ENCODE results near the gene SLC44A5. TPM values are rescaled to one million over a fixed set of nuclear protein-coding genes. Genes with fewer than 3 reads are reported as not detected.
"Not testable (repeated sequence)": the region's sequence is repeated elsewhere in the genome, so short reads cannot be mapped to it uniquely, and the experiment has no call there.

Gene SLC44A5
- polyA plus RNA-seq, 1 donor from 2014 or later, result 2.7 TPM

DNA sequence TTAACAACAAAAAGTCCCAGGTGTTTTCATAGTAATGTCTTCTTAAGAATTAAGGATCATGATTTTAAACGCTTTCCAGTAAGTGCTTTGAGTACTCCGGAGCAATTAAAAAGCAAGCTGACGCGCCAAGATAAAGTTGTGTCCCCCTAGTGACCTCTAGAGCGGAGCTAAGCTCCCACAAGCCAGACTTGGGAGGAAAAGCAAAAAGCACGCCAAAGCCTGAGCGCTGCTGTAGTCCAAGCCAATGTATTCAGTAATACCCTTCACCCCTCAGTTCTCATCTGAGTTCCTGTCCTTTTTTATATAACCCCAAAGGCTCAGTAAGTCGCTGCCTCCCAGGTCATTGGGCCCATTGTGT is 3.5 kb upstream of the SLC44A5 start:
- Mint-ChIP-seq H3K4me1 (peaks cover 11 to 19% (median 14%) of the 10 kb centered on the region in 3 donors), H3K27me3 (peaks cover 43% of the 10 kb centered on the region), H3K9me3 (peaks cover 0 to 1% (median 0%) of the 10 kb centered on the region in 3 donors), H3K27ac (peak overlapping the region in 1 of 3 donors; percentile 7), H3K4me3 (peak overlapping the region; percentile 15 to 91 (median 75)), H3K36me3 (no peaks in the 10 kb centered on the region)

- Mint-ChIP-seq H3K4me3 (peak overlapping the region in 1 of 4 donors; percentile 15), H3K36me3 (no peaks in the 10 kb centered on the region), H3K4me1 (peaks cover 11 to 19% (median 14%) of the 10 kb centered on the region in 3 donors), H3K27ac (no peak overlapping the region), H3K27me3 (peaks cover 43% of the 10 kb centered on the region), H3K9me3 (peaks cover 0 to 1% (median 0%) of the 10 kb centered on the region in 3 donors)
Observed at GRCh38 chr1:75613916-75614315, 3.0 kb upstream of the SLC44A5 start.

DNA sequence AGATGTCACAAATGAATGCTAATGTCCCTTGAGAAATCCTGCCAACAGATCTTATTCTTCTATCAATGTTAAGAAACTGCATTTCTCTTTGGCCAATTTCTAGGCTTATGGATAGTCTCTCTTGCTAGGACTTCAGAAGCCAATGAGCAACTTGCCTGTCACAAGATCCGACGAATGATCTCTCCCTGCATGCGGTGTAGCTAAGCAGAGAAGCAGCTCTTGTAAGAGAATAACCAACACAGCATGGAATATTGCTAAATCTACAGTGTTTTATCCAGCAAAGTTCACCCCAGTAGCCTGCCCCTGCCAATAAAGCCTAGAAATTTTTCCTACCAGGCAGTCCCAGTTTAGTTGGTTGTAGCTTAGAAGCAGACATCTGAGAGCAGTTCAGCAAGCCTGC is 2.1 kb upstream of the SLC44A5 start:
- Mint-ChIP-seq H3K36me3 (no peaks in the 10 kb centered on the region), H3K4me1 (peaks cover 11 to 19% (median 14%) of the 10 kb centered on the region in 3 donors), H3K27me3 (peaks cover 40% of the 10 kb centered on the region), H3K4me3 (no peak overlapping the region), H3K27ac (no peak overlapping the region), H3K9me3 (peaks cover under 1 to 4% (median 4%) of the 10 kb centered on the region in 3 donors)

DNA sequence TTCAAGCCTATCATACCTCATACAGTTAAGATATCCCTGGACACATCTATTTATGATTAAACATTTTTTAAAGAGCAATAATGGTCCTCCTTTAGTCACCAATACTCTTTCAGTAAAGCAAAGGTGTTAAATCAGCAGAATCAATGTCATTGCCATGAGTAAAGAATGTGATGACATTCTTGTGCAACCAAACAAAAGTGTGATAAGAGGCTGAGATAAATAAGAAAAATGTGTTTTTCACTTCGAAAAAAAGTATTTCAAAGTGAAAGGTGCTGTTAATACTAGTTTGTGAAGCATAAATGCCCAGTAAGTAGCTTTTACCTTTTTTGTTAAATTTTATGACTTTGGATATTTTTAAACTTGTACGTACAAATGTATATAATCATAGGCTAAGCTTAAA is 8.4 kb downstream of the SLC44A5 start:
- H3K4me3 Mint-ChIP-seq, result no peak overlapping the region
- no peaks in the 10 kb centered on the region for H3K4me1 Mint-ChIP-seq
- H3K27me3 Mint-ChIP-seq, result peaks cover 8% of the 10 kb centered on the region
- peaks cover 0 to 5% (median 0%) of the 10 kb centered on the region in 3 donors for H3K9me3 Mint-ChIP-seq
- H3K36me3 Mint-ChIP-seq, result no peaks in the 10 kb centered on the region
- no peak overlapping the region for H3K27ac Mint-ChIP-seq

GRCh38 chr1:75600781-75601180 is 10.1 kb downstream of the SLC44A5 start:
- Mint-ChIP-seq H3K4me3 (no peak overlapping the region), H3K27ac (no peak overlapping the region), H3K4me1 (no peaks in the 10 kb centered on the region), H3K9me3 (no peaks in the 10 kb centered on the region), H3K36me3 (no peaks in the 10 kb centered on the region), H3K27me3 (peaks cover 3% of the 10 kb centered on the region)

DNA sequence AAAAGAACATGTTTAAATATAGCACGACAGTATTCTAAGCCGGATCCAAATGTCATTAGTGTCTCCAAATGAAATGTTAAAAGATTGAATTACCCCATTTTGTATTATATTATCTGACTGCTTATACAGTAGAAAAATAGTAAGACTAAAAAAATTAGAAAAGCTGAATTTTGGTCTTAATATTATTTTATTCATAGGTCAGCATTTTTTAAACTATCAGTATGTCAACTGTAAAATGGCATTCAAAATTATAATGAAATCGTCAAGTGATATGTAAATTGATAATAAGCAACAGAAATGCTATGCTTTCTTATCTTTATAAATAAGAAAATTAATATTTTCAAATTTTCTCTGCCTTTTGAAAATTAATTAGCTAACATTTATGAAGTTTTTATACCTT is 16.6 kb downstream of the SLC44A5 start:
- Mint-ChIP-seq H3K27me3 (peaks cover 6% of the 10 kb centered on the region), H3K36me3 (peaks cover 4% of the 10 kb centered on the region), H3K4me3 (no peak overlapping the region)

DNA sequence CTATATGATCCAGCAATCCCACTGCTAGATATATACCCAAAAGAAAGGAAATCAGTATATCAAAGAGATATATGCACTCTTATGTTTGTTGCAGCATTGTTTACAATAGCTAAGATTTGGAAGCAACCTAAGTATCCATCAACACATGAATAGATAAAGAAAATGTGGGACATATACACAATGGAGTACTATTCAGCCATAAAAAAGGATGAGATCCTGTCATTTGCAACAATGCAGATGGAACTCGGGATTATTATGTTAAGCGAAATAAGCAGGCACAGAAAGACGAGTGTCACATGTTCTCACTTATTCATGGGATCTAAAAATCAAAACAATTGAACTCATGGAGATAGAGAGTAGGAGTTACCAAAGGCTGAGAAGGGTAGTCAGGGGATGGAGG is 17.5 kb downstream of the SLC44A5 start:
- H3K36me3 Mint-ChIP-seq, result not testable (repeated sequence)

More for the DNA sequence above, 16.6 kb downstream of the SLC44A5 start:
- Mint-ChIP-seq H3K27ac (no peak overlapping the region), H3K9me3 (peaks cover 0 to 5% (median 1%) of the 10 kb centered on the region in 3 donors), H3K4me1 (no peaks in the 10 kb centered on the region)

GRCh38 chr1:75589637-75590036 is 21.3 kb downstream of the SLC44A5 start:
- Mint-ChIP-seq H3K9me3 (peaks cover 0 to 5% (median 1%) of the 10 kb centered on the region in 3 donors), H3K4me3 (no peak overlapping the region), H3K27ac (no peak overlapping the region), H3K4me1 (no peaks in the 10 kb centered on the region), H3K36me3 (peaks cover 4% of the 10 kb centered on the region), H3K27me3 (peaks cover 7% of the 10 kb centered on the region)

More for the DNA sequence above, 17.5 kb downstream of the SLC44A5 start:
- not testable (repeated sequence) for H3K9me3 Mint-ChIP-seq, H3K27ac Mint-ChIP-seq, H3K4me1 Mint-ChIP-seq, H3K27me3 Mint-ChIP-seq, H3K4me3 Mint-ChIP-seq

GRCh38 chr1:75588779-75589475 is 22.0 kb downstream of the SLC44A5 start:
- Mint-ChIP-seq H3K4me3 (no peak overlapping the region), H3K36me3 (peaks cover 3% of the 10 kb centered on the region), H3K27me3 (peaks cover 7% of the 10 kb centered on the region), H3K27ac (no peak overlapping the region), H3K4me1 (no peaks in the 10 kb centered on the region), H3K9me3 (peaks cover 0 to 5% (median 1%) of the 10 kb centered on the region in 3 donors)

DNA sequence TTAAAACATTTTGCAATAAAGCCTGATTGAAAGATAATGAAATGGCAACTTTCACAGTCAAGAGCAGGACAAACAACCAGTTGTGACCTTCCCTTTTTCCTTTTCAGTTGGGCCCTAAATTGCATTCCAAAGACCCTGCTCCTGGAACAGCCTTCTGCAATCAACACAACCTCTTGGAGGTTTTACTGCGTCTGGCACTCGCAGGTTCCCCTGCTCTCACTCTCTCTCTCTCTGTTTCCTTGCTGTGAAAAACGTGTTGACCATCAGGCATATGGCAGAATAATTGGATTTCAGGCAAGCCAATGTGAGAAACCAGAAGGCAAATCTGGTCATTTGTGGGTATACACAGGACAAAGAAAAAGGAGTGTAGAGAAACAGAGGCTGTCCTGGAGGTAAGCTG is 23.2 kb downstream of the SLC44A5 start:
- no peak overlapping the region for H3K27ac Mint-ChIP-seq
- H3K36me3 Mint-ChIP-seq, result peaks cover 1% of the 10 kb centered on the region
- peaks cover 0 to 1% (median 0%) of the 10 kb centered on the region in 3 donors for H3K9me3 Mint-ChIP-seq
- peaks cover 6% of the 10 kb centered on the region for H3K27me3 Mint-ChIP-seq
- H3K4me1 Mint-ChIP-seq, result no peaks in the 10 kb centered on the region
- H3K4me3 Mint-ChIP-seq, result no peak overlapping the region

DNA sequence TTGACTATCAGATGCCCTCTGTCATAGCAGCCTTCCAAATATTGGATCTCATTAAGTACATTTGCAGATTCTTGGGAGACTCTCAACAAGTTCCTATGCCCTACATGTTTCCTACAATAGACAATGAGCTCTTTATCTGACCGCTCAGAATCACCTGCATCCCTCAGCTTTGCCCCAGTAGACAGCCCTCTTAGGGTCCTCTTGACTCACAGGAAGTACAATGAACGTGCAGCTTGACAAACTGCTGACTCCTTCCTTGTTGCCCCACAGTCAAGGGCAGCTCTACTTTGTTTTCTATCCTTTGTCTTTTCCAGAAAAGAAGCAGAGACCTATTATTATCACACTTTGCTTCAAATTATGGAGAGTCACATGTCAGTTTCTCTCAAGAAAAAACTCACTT is 27.6 kb downstream of the SLC44A5 start:
- no peak overlapping the region for H3K4me3 Mint-ChIP-seq
- H3K27ac Mint-ChIP-seq, result no peak overlapping the region
- H3K4me1 Mint-ChIP-seq, result peaks cover 0 to 1% (median 0%) of the 10 kb centered on the region in 3 donors
- H3K9me3 Mint-ChIP-seq, result no peaks in the 10 kb centered on the region
- H3K36me3 Mint-ChIP-seq, result peaks cover 1% of the 10 kb centered on the region
- no peaks in the 10 kb centered on the region for H3K27me3 Mint-ChIP-seq

DNA sequence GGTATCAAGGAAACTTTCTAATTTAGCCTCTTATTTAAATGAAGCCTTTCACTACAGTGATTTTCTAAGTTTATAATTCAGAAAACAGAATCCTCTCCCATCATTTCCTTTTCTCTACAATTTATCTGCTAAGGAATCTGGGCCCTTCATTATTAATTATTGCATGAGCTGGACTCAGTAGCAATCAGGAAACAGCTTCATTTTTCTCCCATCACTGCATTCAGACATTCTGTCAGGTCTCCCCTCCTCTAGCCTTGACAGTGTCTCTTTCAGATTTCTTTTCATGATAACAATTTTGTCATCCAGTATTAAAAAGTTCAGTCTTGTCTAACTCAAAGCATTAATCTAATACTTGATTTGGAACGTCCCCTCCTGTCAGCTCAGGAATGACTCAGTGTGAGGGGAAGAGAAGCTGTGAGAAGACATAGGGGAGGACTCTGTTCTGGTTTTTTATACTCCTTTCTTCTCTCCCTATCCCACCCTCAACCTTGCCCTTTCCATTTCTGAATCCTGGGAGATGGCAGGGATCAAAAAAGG is 28.1 kb downstream of the SLC44A5 start:
- Mint-ChIP-seq H3K4me1 (peaks cover 0 to 1% (median 0%) of the 10 kb centered on the region in 3 donors), H3K9me3 (no peaks in the 10 kb centered on the region), H3K27ac (no peak overlapping the region), H3K4me3 (no peak overlapping the region), H3K36me3 (peaks cover 1% of the 10 kb centered on the region), H3K27me3 (no peaks in the 10 kb centered on the region)

DNA sequence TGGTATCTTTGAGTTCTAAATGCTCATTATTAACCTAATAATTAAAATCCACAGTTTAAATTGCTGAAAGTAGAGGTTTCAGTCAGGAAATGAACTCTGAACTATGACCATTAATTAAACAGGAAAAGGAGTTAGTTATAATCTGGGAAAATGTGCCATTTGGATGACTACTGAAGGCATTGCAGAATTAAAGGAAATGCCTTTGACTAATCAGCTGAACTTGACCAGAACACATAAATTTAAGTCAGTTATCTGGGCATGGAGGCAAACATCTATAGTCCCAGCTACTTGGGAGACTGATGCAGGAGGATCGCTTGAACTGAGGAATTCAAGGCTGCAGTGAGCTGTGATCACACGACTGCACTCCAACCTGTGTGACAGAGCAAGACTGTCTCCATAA is 31.9 kb downstream of the SLC44A5 start:
- no peaks in the 10 kb centered on the region for H3K27me3 Mint-ChIP-seq
- H3K36me3 Mint-ChIP-seq, result peaks cover 4% of the 10 kb centered on the region
- peaks cover 0 to 2% (median 1%) of the 10 kb centered on the region in 3 donors for H3K4me1 Mint-ChIP-seq
- H3K4me3 Mint-ChIP-seq, result no peak overlapping the region
- H3K9me3 Mint-ChIP-seq, result no peaks in the 10 kb centered on the region
- no peak overlapping the region for H3K27ac Mint-ChIP-seq

DNA sequence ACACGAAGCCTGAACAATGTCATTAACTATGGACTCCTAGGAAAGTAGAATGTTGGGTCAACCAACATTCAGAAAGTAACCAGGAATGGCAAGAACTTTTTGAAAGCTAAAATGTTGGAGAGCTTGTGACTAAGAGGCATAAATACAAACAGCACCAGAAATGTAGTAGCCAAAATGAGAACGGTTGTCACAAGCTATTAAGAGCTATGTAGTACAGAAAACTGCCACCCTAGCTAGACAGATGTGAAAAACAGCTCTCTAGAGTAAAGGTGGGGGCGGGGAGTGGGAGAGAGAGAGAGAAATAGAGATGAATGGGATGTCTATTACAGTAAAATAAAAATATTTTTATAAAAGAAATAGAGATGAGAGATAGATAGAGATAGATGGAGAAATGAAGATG is 35.1 kb downstream of the SLC44A5 start:
- Mint-ChIP-seq H3K9me3 (no peaks in the 10 kb centered on the region), H3K36me3 (peaks cover 3% of the 10 kb centered on the region), H3K27ac (no peak overlapping the region), H3K4me1 (peaks cover 0 to 2% (median 0%) of the 10 kb centered on the region in 3 donors), H3K4me3 (no peak overlapping the region), H3K27me3 (peaks cover 1% of the 10 kb centered on the region)

GRCh38 chr1:75567191-75567590 is 43.7 kb downstream of the SLC44A5 start:
- Mint-ChIP-seq H3K4me3 (no peak overlapping the region), H3K9me3 (no peaks in the 10 kb centered on the region), H3K27ac (no peak overlapping the region), H3K4me1 (no peaks in the 10 kb centered on the region), H3K27me3 (peaks cover 8% of the 10 kb centered on the region), H3K36me3 (no peaks in the 10 kb centered on the region)

DNA sequence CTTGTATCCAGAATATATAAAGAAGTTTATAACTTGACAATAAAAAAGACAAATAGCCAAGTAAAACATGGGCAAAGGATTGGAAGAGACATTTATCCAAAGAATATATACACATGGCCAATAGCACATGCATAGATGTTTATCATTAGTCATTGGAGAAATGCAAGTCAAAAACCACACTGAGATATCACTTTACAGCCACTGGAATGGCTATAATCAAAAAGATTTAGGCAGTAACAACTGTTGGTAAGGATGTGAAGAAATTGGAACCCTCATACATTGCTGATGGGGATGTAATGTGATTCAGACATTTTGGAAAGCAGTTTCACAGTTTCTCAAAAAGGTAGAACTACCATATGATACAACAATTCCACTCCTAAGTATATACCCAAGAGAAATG is 51.1 kb downstream of the SLC44A5 start:
- H3K27ac Mint-ChIP-seq, result no peak overlapping the region

More for the DNA sequence above, 51.1 kb downstream of the SLC44A5 start:
- Mint-ChIP-seq H3K4me1 (no peaks in the 10 kb centered on the region), H3K4me3 (no peak overlapping the region), H3K27me3 (peaks cover 1% of the 10 kb centered on the region), H3K36me3 (no peaks in the 10 kb centered on the region), H3K9me3 (peaks cover 0 to 1% (median 0%) of the 10 kb centered on the region in 3 donors)

All from IgD-negative memory B cell (primary cell).